H7 (cell line): Measurements from ENCODE around the gene ZFAND3. TPM values are rescaled to one million over a fixed set of nuclear protein-coding genes. Genes with fewer than 3 reads are reported as not detected.

Source experiments
- total RNA-seq: library from RNA; depleted of rRNA; stranded (reverse); fragments of >200 nt; shearing (Covaris generic); gene quantifications from 2 replicates; pipeline ENCODE4 v1.2.3, GENCODE V29; 2014; rRNA removed

ZFAND3 gene
- total RNA-seq, 1 experiment from 2014 or later: 17.1 TPM

Other genes starting within 250 kb of the ZFAND3 start
- gene MDGA1, start 121.8 kb upstream of the ZFAND3 start, total RNA-seq: 0.67 and 0.90 TPM in 2 replicates